ENCODE results near the gene KIAA0513. TPM values are rescaled to one million over a fixed set of nuclear protein-coding genes. Genes with fewer than 3 reads are reported as not detected.

KIAA0513 gene
- total RNA-seq, 1 experiment from 2014 or later, result 10.4 TPM

DNA sequence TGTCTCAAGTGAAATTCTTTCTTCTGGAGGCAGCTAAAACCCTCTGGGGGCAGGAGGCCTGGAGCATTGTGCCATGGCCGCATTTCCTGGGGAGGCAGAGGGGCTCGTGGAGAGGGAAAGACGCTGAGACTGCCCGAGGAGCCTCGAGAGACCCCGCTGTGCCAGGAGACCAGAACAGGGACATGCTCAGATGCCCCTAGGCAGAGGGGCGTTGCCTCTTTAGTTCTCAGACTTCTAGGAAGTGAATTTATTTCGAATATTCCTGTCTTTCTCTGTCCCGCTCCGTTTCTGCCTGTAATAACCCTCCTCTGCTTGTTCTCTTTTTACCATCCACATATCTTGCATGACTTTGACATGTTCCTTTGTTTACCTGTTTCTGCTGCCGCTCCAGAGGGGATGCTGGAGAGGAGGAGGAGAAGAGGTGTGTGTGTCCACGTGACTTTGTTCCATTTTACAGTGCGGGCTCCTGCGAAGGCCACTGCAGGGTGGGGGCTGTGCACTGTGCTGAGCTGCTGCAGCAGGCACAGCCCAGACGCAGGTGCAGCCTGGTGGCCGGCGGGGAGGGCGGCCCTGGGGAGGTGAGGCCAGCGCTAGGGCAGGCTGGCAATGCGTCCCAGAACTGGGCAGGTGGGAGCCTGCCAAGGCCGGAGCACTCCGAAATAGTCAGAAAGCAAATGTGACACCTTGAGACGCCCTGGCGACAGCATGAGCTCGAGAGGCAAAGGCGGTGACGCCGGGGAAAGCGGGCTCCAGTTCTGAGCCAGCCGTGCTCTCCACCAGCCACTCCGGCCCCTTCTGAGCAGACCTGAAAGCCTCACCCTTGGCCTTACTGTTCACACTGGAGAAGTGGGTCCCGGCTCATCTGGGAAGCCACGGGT lies 54.8 kb downstream of the KIAA0513 start:
- Histone ChIP-seq H3K4me3 (no peak overlapping the region), H3K4me1 (replicated peaks) (no peaks in the 10 kb centered on the region), H3K36me3 (peaks cover 3% of the 10 kb centered on the region; the same call in 1 of the 2 replicates), H3K27ac (no peak overlapping the region), H3K9me3 (replicated peaks) (no peaks in the 10 kb centered on the region), H3K27me3 (replicated peaks) (no peaks in the 10 kb centered on the region)
- DNase-seq (ENCODE audit: low read depth in 1 of 2, low spot score in 2 of 2), result no peak

DNA sequence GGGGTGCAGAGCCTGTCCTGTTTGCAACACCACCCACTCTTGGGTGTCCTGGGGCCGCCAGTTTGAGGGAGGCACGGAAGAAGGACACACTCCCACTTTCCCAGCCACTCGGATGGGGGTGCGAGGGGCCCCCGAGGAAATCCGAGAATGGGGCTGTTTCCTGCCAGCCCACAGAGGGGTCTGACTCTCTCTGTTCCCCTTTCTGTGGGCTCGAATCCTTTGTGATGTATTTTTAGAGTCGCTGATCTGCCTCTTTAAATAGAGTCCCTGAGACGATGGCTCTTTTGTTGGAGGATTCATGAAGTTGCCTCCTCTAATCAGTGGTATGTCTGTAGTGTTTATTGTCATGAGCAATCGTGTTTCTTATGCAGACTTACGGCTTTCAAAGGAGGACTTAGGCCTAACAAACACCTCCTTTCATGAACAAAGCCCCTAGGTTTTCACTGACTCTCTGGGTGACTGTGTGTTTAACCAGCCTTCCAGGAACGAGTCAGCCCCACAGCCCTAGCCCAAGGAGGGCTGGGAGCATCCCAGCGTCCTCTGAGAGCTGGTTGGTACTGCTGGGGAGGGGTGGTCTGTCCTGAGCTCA lies 55.5 kb downstream of the KIAA0513 start:
- no peak overlapping the region for H3K4me3 ChIP-seq
- no peak overlapping the region for H3K27ac ChIP-seq
- no peaks in the 10 kb centered on the region; the same call in 1 of the 2 replicates for H3K36me3 ChIP-seq
- no peak for DNase-seq (ENCODE audit: low read depth in 1 of 2, low spot score in 2 of 2)
- no peaks in the 10 kb centered on the region for H3K9me3 ChIP-seq (replicated peaks)
- H3K4me1 ChIP-seq (replicated peaks), result no peaks in the 10 kb centered on the region
- no peaks in the 10 kb centered on the region for H3K27me3 ChIP-seq (replicated peaks)

DNA sequence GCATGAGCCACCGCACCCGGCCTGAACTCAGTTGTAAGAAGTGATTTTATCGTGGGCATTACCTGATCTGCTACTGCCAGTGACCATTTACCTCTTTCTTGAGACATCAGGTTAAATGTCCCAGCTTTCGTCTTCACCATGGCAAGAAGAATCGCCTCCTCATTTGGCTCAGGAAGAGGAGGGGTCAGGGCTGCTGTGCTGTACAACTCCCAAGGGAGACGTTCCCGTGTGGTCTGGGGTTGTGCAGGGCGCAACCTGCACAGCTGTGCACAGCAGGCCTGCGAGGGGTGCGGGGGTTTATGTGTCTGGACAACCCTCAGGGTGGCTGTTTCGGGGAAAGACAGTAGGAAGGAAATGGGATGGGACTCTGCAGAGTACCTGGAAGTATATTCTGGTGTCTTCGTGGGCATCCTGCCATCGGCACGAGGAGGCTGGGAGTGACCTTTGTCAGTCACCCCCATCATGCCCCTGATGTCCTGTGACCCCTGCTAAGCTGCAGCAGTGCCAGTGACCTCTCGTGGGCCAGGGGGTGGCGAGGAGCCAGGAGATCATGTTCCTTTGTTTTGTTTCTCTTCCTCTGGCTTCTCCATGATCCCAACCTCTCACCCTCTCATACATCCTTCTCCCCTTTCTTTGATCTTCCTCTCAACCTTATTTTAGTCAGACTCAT lies 57.4 kb downstream of the KIAA0513 start:
- Histone ChIP-seq H3K27me3 (replicated peaks) (no peaks in the 10 kb centered on the region), H3K4me1 (replicated peaks) (no peaks in the 10 kb centered on the region), H3K4me3 (no peak overlapping the region), H3K36me3 (no peaks in the 10 kb centered on the region), H3K27ac (no peak overlapping the region), H3K9me3 (replicated peaks) (no peaks in the 10 kb centered on the region)
- no peak for DNase-seq (ENCODE audit: low read depth in 1 of 2, low spot score in 2 of 2)

DNA sequence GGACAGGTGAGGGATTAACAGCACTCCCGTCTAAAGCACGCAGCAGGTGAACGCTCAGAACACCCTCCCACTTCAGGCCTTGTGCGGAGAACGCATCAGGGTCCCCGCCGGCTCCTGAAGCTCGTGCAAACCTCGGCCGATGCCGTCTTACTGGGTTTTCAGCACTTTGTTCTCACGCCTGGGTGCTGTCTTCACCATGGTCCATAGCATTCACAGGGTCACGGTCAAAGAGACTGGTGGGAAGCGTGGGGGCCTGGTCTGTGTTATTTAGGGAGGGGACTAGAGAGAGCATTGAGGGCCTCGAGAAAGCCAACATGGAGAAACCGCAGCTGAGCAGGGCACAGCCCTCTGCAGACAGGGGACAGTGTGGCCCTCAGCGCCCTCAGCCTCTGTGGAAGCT lies 58.1 kb downstream of the KIAA0513 start:
- Histone ChIP-seq H3K4me3 (no peak overlapping the region), H3K36me3 (no peaks in the 10 kb centered on the region), H3K27ac (no peak overlapping the region), H3K9me3 (replicated peaks) (no peaks in the 10 kb centered on the region), H3K27me3 (replicated peaks) (no peaks in the 10 kb centered on the region), H3K4me1 (replicated peaks) (no peaks in the 10 kb centered on the region)
- no peak for DNase-seq (ENCODE audit: low read depth in 1 of 2, low spot score in 2 of 2)

DNA sequence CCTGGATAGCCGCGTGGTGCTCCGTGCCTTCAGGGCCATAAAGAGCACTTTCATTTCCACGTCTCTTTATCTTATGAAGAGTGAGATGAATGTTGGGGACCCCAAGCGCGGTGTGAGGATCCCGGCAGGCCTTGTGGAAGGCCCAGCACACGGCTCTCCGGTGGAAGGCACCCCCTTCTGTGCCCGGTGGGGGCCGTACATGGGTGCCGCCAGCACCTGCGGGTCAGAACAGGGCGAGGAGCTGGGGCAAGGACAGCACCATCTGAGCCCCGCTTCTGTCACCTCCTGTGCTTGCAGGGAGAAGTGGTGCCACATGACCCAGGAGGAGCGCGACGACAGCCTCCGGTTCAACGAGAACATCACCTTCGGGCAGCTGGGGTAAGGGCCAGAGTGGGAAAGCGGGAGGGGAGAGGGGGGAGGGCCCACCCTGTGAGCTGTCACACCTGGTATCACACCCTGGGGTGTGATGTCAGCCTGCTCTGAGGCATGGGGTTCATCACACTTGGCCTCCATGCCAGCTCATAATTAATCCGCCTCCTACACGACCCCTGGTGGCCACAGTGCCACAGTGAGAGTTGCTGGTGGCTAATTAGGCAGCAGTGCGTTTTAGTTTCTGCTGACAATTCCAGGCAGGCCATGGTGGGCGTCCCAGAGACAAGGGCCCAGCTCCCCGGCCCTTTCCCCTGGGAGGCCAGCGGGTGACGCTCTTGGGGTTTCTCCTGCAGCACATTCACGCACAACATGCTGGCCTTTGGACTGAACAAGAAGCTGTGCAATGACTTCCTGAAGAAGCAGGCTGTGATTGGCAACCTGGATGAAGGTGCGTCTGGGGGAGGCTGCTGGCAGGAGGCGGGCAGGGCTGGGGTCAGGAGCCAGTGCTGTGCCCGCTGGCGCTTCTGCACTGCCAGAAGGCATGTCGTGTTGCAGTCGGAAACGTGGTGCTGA lies 59.0 kb downstream of the KIAA0513 start:
- Histone ChIP-seq H3K4me3 (no peak overlapping the region), H3K27me3 (replicated peaks) (no peaks in the 10 kb centered on the region), H3K4me1 (replicated peaks) (no peaks in the 10 kb centered on the region), H3K27ac (no peak overlapping the region), H3K36me3 (no peaks in the 10 kb centered on the region), H3K9me3 (replicated peaks) (no peaks in the 10 kb centered on the region)
- DNase-seq (ENCODE audit: low read depth in 1 of 2, low spot score in 2 of 2), result peak; percentile 36 to 66

DNA sequence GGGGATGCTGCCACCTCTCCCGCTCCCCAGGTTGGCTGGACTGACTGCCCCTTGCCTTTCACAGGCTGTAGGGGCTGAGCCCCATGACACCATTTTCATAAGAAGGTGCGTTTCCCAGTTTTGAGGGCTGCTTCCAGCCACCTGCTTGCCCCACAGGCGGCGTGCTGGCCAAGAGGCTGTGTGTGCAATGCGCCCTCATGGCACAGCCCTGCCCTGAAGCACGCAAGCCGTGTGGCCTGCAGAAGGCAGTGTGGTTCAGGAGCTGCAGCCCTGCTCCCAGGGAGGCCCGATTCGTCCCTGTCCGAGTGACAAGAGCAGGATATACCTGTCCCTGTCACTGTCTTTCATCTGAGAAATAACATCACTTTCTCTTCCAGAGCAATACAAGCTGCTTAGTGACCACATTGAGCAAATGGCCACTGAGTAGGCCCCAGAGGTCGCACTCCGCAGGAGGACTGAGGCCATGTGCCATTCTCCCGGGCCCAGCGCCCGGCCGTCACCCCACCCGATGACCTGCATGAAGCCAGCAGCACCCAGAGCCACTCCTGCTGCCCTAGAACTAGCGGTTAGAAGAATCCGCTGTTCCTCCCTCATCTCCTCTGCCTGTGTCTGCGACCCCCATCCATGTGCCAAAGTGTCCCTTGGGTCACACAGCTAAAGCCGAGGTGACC lies 60.4 kb downstream of the KIAA0513 start:
- no peaks in the 10 kb centered on the region for H3K27me3 ChIP-seq (replicated peaks)
- H3K4me1 ChIP-seq (replicated peaks), result no peaks in the 10 kb centered on the region
- DNase-seq (ENCODE audit: low read depth in 1 of 2, low spot score in 2 of 2), result no peak
- H3K27ac ChIP-seq, result no peak overlapping the region
- no peaks in the 10 kb centered on the region for H3K9me3 ChIP-seq (replicated peaks)
- no peak overlapping the region for H3K4me3 ChIP-seq
- no peaks in the 10 kb centered on the region for H3K36me3 ChIP-seq

DNA sequence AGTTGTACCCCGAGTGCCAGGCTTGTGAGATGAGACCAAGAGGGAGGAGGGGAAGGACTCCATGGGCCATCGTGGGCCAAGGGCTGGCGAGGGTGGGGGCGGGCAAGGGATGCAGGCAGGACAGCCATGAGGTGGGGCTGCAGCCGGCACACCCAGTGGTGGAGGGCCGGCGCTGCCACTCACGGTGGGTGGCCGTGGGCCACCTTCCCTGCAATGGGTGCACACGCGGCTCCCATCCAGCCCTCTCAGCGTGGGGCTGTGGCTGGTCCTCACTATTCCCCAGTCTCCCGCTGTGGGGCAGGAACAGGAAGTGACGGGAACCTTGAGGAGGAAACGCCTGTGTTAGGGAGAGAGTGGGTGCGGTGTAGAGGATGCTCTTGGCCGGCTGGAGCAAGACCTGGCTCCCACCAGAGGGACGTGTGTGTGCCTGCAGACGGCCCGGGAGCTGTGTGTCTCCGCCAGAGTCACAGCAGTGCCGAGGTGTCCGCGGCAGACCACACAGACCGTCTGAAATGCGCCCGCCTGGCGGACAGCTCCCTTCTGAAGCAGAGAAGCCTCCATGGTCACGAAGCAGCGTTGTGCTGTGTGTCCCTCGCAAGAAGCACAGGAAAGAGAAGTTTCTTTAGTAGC lies 61.1 kb downstream of the KIAA0513 start:
- Histone ChIP-seq H3K27me3 (replicated peaks) (0 out of 2 replicates have a peak, but pooled peaks cover 3% of the 10 kb centered on the region), H3K27ac (no peak overlapping the region), H3K4me1 (replicated peaks) (no peaks in the 10 kb centered on the region), H3K9me3 (replicated peaks) (no peaks in the 10 kb centered on the region), H3K4me3 (no peak overlapping the region), H3K36me3 (no peaks in the 10 kb centered on the region)
- no peak for DNase-seq (ENCODE audit: low read depth in 1 of 2, low spot score in 2 of 2)

DNA sequence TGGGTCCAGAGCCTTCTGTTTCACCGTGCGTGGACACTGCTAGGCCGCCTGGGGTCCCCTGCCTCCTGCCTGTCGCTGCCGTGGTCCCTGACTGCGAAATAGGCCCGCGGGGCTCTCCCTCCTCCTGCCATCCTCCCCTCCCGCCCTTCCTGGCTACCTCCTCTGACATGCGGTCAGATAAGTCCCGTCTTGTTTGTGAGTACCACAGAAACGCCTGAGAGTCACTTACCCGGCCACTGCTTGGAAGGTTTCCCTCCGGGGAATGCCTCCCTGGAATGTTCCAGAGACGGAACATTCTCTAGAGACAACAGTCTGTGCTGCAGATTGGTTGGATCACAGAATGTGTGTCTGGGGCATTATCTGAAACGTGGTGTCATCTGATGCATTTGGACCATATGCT lies 61.9 kb downstream of the KIAA0513 start:
- Histone ChIP-seq H3K27me3 (replicated peaks) (0 out of 2 replicates have a peak, but pooled peaks cover 6% of the 10 kb centered on the region), H3K36me3 (no peaks in the 10 kb centered on the region), H3K27ac (no peak overlapping the region), H3K4me3 (no peak overlapping the region), H3K4me1 (replicated peaks) (no peaks in the 10 kb centered on the region), H3K9me3 (replicated peaks) (no peaks in the 10 kb centered on the region)
- no peak for DNase-seq (ENCODE audit: low read depth in 1 of 2, low spot score in 2 of 2)

DNA sequence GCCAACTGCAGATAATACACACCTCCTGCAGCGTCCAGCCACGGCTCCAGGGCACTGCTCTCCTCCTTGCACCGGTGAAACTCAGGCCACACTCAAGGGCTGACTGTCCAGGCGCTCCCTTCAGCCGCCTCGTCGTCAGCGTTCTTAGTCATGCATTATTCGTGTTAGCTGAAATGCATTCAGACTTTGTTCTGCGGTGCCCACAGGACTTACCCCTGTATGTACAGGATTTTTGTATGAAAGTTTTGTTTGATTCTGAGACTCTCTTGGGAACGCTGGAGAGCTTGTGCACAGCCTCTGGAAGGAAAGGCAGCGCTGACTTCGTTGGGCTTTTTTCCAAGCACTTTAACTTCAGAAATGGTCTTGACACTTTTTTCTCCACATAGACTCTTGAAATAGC lies 62.6 kb downstream of the KIAA0513 start:
- no peaks in the 10 kb centered on the region for H3K9me3 ChIP-seq (replicated peaks)
- no peaks in the 10 kb centered on the region for H3K36me3 ChIP-seq
- H3K4me1 ChIP-seq (replicated peaks), result no peaks in the 10 kb centered on the region
- no peak overlapping the region for H3K27ac ChIP-seq
- DNase-seq (ENCODE audit: low read depth in 1 of 2, low spot score in 2 of 2), result no peak
- H3K27me3 ChIP-seq (replicated peaks), result 0 out of 2 replicates have a peak, but pooled peaks cover 6% of the 10 kb centered on the region
- H3K4me3 ChIP-seq, result no peak overlapping the region

DNA sequence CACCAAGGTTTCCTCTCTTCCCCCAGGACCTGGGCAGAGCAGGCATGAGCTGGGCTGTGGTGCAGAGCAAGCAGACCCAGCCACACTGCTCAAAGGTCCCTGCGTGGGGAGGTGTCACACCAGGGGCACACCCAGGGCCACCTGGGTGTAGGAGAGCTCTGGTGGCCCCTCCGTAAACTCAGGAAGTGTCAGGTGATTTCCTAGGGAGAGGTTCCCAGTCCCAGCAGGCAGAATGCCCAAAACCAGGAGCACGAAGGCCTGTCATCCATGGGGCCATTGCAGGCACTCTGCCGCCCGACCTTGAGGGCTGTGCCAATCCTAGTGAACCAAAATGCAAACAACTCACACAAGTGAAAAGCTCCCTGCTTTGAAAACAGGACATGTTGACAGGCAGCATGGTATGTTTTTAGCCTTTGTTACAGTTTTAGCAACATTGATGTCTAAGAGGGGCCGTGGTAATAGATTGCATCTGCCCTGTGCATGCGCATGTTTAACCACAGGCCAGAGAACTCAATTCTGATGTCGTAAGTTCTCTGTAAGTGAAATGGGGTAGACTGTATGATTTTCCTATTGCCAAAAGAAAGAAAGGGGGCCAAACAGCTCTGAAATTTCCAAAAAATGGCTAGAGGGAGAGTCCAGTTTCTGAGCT lies 63.4 kb downstream of the KIAA0513 start:
- no peak overlapping the region for H3K4me3 ChIP-seq
- no peak overlapping the region for H3K27ac ChIP-seq
- H3K27me3 ChIP-seq (replicated peaks), result 0 out of 2 replicates have a peak, but pooled peaks cover 6% of the 10 kb centered on the region
- H3K4me1 ChIP-seq (replicated peaks), result no peaks in the 10 kb centered on the region
- no peaks in the 10 kb centered on the region for H3K36me3 ChIP-seq
- no peaks in the 10 kb centered on the region for H3K9me3 ChIP-seq (replicated peaks)
- DNase-seq (ENCODE audit: low read depth in 1 of 2, low spot score in 2 of 2), result no peak

DNA sequence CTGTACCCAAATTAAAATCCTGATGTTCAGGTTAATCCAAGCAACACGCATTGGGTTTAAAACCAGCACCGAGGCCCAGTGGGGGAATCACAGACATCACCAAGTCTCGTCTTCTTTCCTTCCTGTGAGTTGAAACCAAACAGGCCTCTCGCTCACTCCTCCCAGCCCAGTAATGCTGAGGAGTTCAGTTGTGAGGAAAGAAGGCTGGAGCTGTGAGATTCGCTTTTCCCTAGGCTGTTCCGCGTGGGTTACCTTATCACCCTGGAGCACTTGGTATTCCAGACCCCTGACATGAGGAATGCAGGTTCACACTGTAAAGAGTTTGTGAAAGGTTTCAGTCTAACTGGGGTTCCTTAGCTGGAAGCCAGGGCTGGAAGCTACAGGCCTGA lies 63.9 kb downstream of the KIAA0513 start:
- H3K4me1 ChIP-seq (replicated peaks), result no peaks in the 10 kb centered on the region
- H3K27me3 ChIP-seq (replicated peaks), result 0 out of 2 replicates have a peak, but pooled peaks cover 6% of the 10 kb centered on the region
- H3K27ac ChIP-seq, result no peak overlapping the region
- no peaks in the 10 kb centered on the region for H3K36me3 ChIP-seq
- no peak for DNase-seq (ENCODE audit: low read depth in 1 of 2, low spot score in 2 of 2)
- no peaks in the 10 kb centered on the region for H3K9me3 ChIP-seq (replicated peaks)
- H3K4me3 ChIP-seq, result no peak overlapping the region

DNA sequence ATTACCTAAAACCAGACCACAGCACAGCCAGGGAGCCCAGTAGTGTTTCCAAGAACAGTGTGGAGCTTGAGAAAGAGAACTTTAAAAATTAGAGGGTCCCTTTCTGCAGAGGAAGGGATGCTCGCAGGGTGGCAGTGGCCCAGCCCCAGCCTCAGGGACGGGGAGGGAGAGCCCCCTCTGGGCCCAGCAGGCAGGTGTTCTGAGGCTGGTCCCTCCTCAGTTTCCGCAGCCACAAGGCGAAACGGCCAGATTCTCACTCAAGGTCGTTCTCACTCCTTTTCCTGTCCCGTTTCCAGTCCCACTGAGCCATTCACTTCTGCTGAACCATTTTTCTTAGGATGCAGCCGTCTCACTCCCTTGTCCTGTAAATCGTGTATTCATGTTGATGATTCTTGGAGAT lies 64.7 kb downstream of the KIAA0513 start:
- Histone ChIP-seq H3K4me3 (no peak overlapping the region), H3K36me3 (no peaks in the 10 kb centered on the region), H3K27ac (no peak overlapping the region), H3K4me1 (replicated peaks) (no peaks in the 10 kb centered on the region), H3K27me3 (replicated peaks) (0 out of 2 replicates have a peak, but pooled peaks cover 10% of the 10 kb centered on the region), H3K9me3 (replicated peaks) (no peaks in the 10 kb centered on the region)
- no peak for DNase-seq (ENCODE audit: low read depth in 1 of 2, low spot score in 2 of 2)

Data from SJSA1 (cell line).